Neural crest cell (in vitro differentiated cells): ENCODE results near the gene TBC1D5. TPM values are rescaled to one million over a fixed set of nuclear protein-coding genes. Genes with fewer than 3 reads are reported as not detected.
"Not testable (repeated sequence)": the region's sequence is repeated elsewhere in the genome, so short reads cannot be mapped to it uniquely, and the experiment has no call there.

Source experiments
- DNase-seq: peaks from one replicate; pipeline ENCODE4 v3.0.0; 2021; ENCODE audit warnings: low read depth, mixed read lengths, low spot score
- H3K27ac Mint-ChIP-seq: one replicate; pipeline ENCODE4 v1.8.0; 2021; ENCODE audit warnings: mild to moderate bottlenecking, mixed read lengths; ENCODE audit not compliant: unreplicated experiment
- H3K27me3 Mint-ChIP-seq: 2 replicates; pipeline ENCODE4 v1.8.0; 2021; ENCODE audit warnings: low read depth, mild to moderate bottlenecking, mixed read lengths
- H3K36me3 Mint-ChIP-seq: 2 replicates; pipeline ENCODE4 v1.8.0; 2021; ENCODE audit warnings: low read depth, mild to moderate bottlenecking, mixed read lengths
- H3K4me1 Mint-ChIP-seq: 2 replicates; pipeline ENCODE4 v1.8.0; 2021; ENCODE audit warnings: mixed read lengths
- H3K4me3 Mint-ChIP-seq: one replicate; pipeline ENCODE4 v1.8.0; 2021; ENCODE audit warnings: mild to moderate bottlenecking, mixed read lengths
- H3K9me3 Mint-ChIP-seq: 2 replicates; pipeline ENCODE4 v1.8.0; 2021; ENCODE audit warnings: mixed read lengths
- CTCF ChIP-seq: fragments of 200-600 bp; sonication (generic); conservative IDR thresholded peaks from 2 replicates; pipeline ENCODE4 v1.5.0; 2021; ENCODE audit warnings: antibody characterized with exemption, mild to moderate bottlenecking
- total RNA-seq: library from RNA; stranded (reverse); gene quantifications from 2 replicates; pipeline ENCODE4 v1.2.1, GENCODE V29; 2021

Gene TBC1D5
- total RNA-seq, 1 donor from 2014 or later: 51.2 TPM

- Mint-ChIP-seq H3K27me3 (no peaks in the 10 kb centered on the region), H3K36me3 (peaks cover 2% of the 10 kb centered on the region), H3K4me3 (no peak overlapping the region), H3K4me1 (peaks cover 33% of the 10 kb centered on the region), H3K27ac (no peak overlapping the region), H3K9me3 (peaks cover 2% of the 10 kb centered on the region)
- DNase-seq: no peak
- TF ChIP-seq CTCF: no peak
These were observed 110.8 kb downstream of the TBC1D5 start for GRCh38 chr3:17631609-17632008.

GRCh38 chr3:17629400-17629799 is 113.0 kb downstream of the TBC1D5 start:
- DNase-seq: no peak
- no peak for TF ChIP-seq CTCF
- peaks cover 2% of the 10 kb centered on the region for H3K36me3 Mint-ChIP-seq
- H3K4me1 Mint-ChIP-seq: peaks cover 41% of the 10 kb centered on the region
- no peak overlapping the region for H3K27ac Mint-ChIP-seq
- H3K27me3 Mint-ChIP-seq: no peaks in the 10 kb centered on the region
- H3K9me3 Mint-ChIP-seq: peaks cover 2% of the 10 kb centered on the region
- no peak overlapping the region for H3K4me3 Mint-ChIP-seq

- no peak for DNase-seq
- Mint-ChIP-seq H3K36me3 (no peaks in the 10 kb centered on the region), H3K4me1 (peaks cover 36% of the 10 kb centered on the region), H3K27ac (no peak overlapping the region), H3K27me3 (no peaks in the 10 kb centered on the region), H3K9me3 (no peaks in the 10 kb centered on the region), H3K4me3 (no peak overlapping the region)
- TF ChIP-seq CTCF: no peak
These were observed 116.0 kb downstream of the TBC1D5 start for GRCh38 chr3:17626395-17626794.

GRCh38 chr3:17625133-17625532 is 117.3 kb downstream of the TBC1D5 start:
- H3K27ac Mint-ChIP-seq: no peak overlapping the region

GRCh38 chr3:17623464-17623863 is 119.0 kb downstream of the TBC1D5 start:
- no peak for TF ChIP-seq CTCF
- no peak overlapping the region for H3K27ac Mint-ChIP-seq
- no peaks in the 10 kb centered on the region for H3K27me3 Mint-ChIP-seq
- no peak overlapping the region for H3K4me3 Mint-ChIP-seq
- H3K4me1 Mint-ChIP-seq: peaks cover 30% of the 10 kb centered on the region
- no peaks in the 10 kb centered on the region for H3K9me3 Mint-ChIP-seq
- DNase-seq: no peak
- H3K36me3 Mint-ChIP-seq: peaks cover 7% of the 10 kb centered on the region

More at GRCh38 chr3:17625133-17625532, 117.3 kb downstream of the TBC1D5 start:
- Mint-ChIP-seq H3K27me3 (no peaks in the 10 kb centered on the region), H3K4me1 (peaks cover 35% of the 10 kb centered on the region), H3K9me3 (no peaks in the 10 kb centered on the region), H3K36me3 (peaks cover 3% of the 10 kb centered on the region), H3K4me3 (no peak overlapping the region)
- no peak for TF ChIP-seq CTCF
- no peak for DNase-seq

GRCh38 chr3:17619968-17620367 is 122.5 kb downstream of the TBC1D5 start:
- peaks cover 39% of the 10 kb centered on the region for H3K36me3 Mint-ChIP-seq
- TF ChIP-seq CTCF: no peak
- peaks cover 13% of the 10 kb centered on the region for H3K4me1 Mint-ChIP-seq
- H3K4me3 Mint-ChIP-seq: no peak overlapping the region
- DNase-seq: no peak
- H3K27me3 Mint-ChIP-seq: no peaks in the 10 kb centered on the region
- no peak overlapping the region for H3K27ac Mint-ChIP-seq
- peaks cover 18% of the 10 kb centered on the region for H3K9me3 Mint-ChIP-seq

GRCh38 chr3:17613017-17613416 is 129.4 kb downstream of the TBC1D5 start:
- not testable (repeated sequence) for H3K4me3 Mint-ChIP-seq, H3K4me1 Mint-ChIP-seq, H3K27ac Mint-ChIP-seq, DNase-seq, H3K27me3 Mint-ChIP-seq
- H3K36me3 Mint-ChIP-seq: peaks cover 50% of the 10 kb centered on the region
- H3K9me3 Mint-ChIP-seq: peaks cover 30% of the 10 kb centered on the region
